Heart left ventricle (tissue), 16 donors: ENCODE measurements around the gene CMC1. TPM values are rescaled to one million over a fixed set of nuclear protein-coding genes. Genes with fewer than 3 reads are reported as not detected.

Source experiments
- ATAC-seq, 4 donors: fragments of 200-7000 bp; cut with Tn5 transposase; one replicate each; pipeline ENCODE4 v1.9.1; 2020 to 2022; ENCODE audit warnings: moderate library complexity in 4 of 4, mild to moderate bottlenecking in 3 of 4, moderate number of reproducible peaks in 1 of 4
- DNase-seq, 5 donors: peaks; one replicate each; pipeline ENCODE4 v3.0.0-alpha.2; 2020
- H3K27ac ChIP-seq, 12 donors: fragments of 200-600 bp; sonication (generic) in 4 of 12; one replicate each; pipeline versions ENCODE4 v1.5.0 to v1.8.0; 2016 to 2022; ENCODE audit warnings: mild to moderate bottlenecking in 2 of 12
- H3K27me3 ChIP-seq, 9 donors: fragments of 200-600 bp; sonication (generic) in 2 of 9; one replicate each; pipeline versions ENCODE4 v1.5.1 to v1.8.0; 2016 to 2022; ENCODE audit warnings: mild to moderate bottlenecking in 3 of 9
- H3K36me3 ChIP-seq, 9 donors: fragments of 200-600 bp; sonication (generic) in 2 of 9; one replicate each; pipeline versions ENCODE4 v1.5.0 to v1.8.0; 2018 to 2022; ENCODE audit warnings: mild to moderate bottlenecking in 2 of 9
- H3K4me1 ChIP-seq, 12 donors: fragments of 200-600 bp; sonication (generic) in 4 of 12; one replicate each; pipeline versions ENCODE4 v1.5.0 to v1.8.0; 2016 to 2022; ENCODE audit warnings: mild to moderate bottlenecking in 3 of 12
- H3K4me3 ChIP-seq, 12 donors: fragments of 200-600 bp; sonication (generic) in 4 of 12; one replicate each; pipeline versions ENCODE4 v1.5.0 to v1.8.0; 2017 to 2022; ENCODE audit warnings: mild to moderate bottlenecking in 9 of 12, moderate library complexity in 4 of 12
- H3K9me3 ChIP-seq, 12 donors: fragments of 200-600 bp; sonication (generic) in 4 of 12; one replicate each; pipeline versions ENCODE4 v1.5.0 to v1.8.0; 2016 to 2022; ENCODE audit warnings: mild to moderate bottlenecking in 1 of 12
- CTCF ChIP-seq, 12 donors: fragments of 200-600 bp; sonication (generic) in 4 of 12; IDR thresholded peaks; one replicate each; pipeline versions ENCODE4 v1.5.0 to v1.8.0; 2018 to 2022; ENCODE audit warnings: antibody characterized with exemption in 12 of 12, mild to moderate bottlenecking in 5 of 12
- POLR2A ChIP-seq, 2 donors: fragments of 450-650 bp; IDR thresholded peaks; one replicate each; pipeline ENCODE4 v1.6.1; 2017; ENCODE audit warnings: antibody characterized with exemption in 2 of 2, mild to moderate bottlenecking in 2 of 2, moderate library complexity in 2 of 2
- WGBS, 4 donors: extraction: QIAGEN DNeasy Blood & Tissue Kit in 2 of 4; methylation state at CpG; one replicate each; pipeline versions ENCODE4 v1.1.5 to v1.1.7; 2013 to 2018; 5-methylcytosine and 5-hydroxymethylcytosine counted together
- intact Hi-C, 10 donors: fragments of 100-400 bp; cut with DNase I; formaldehyde crosslinking; loops; one replicate each; pipeline versions ENCODE4 v1.11.1 to v1.14.2; 2022
- polyA plus RNA-seq, 2 donors: library from polyadenylated mRNA; stranded (reverse); fragments of 200-250 nt; gene quantifications; one replicate each; pipeline ENCODE4 v1.2.3, GENCODE V29; 2013
- total RNA-seq, 9 donors: library from RNA; depleted of rRNA in 2 of 9; stranded (reverse); fragments of >200 nt in 2 of 9; fragmentation: NEBNext Ultra II Directional in 3 of 9; extraction: Animal tissue kit (Norgen Biotek cat#: 25700) in 3 of 9; gene quantifications; one replicate each; pipeline versions ENCODE4 v1.1.0 to v1.2.4, GENCODE V29; 2016 to 2023
- donor health status: ischemic (EF 13 %, LVEDD 7.1; RV severe dilation, severe dysfunction).
- donor health status: healthy with polysubstance abuse.
- donor health status: DM: no; HTN: yes; CAD: no.
- donor health status: DM: no; HTN: no; CAD: no.
- donor health status: ischemic (EF 25% LVEDD 6.9; RV normal size, moderate dysfunction).
- donor health status: ischemic (EF 25% LVEDD 5.7; RV mildly dilated, moderate dysfunction).
- donor health status: healthy.
- donor health status: DM: yes; HTN: yes; CAD: no.
- donor health status: ischemic (EF 35%, LVEDD 5.7; RV mildly dilated, moderate dysfunction).
- donor health status: nonischemic (EF 11% LVEDD 7.7; RV severe dilation, severe dysfunction).
- donor health status: DM: yes; HTN: yes; CAD: no.
- donor health status: PGD.
- donor health status: ischemic (EF 29% LVEDD 5.4; RV normal size, mild dysfunction).
- donor health status: nonischemic (EF 23%, LVEDD 6.1; RV moderate dilation, normal function).

CMC1 gene
- total and polyA plus RNA-seq, 11 donors, result 14.9 to 106 (median 27.6) TPM

GRCh38 chr3:28215407-28215806 is 26.0 kb upstream of the CMC1 start:
- TF ChIP-seq CTCF (IDR thresholded peaks at IDR 0.05) (no peak), POLR2A (IDR thresholded peaks at IDR 0.05) (no peak)
- intact Hi-C loops, result no loop called here
- DNase-seq (no peak), ATAC-seq (no peak)
- Histone ChIP-seq H3K27ac (no peak overlapping the region), H3K9me3 (peaks cover 0 to 41% (median 12%) of the 10 kb centered on the region in 12 donors), H3K4me1 (no peaks in the 10 kb centered on the region), H3K4me3 (no peak overlapping the region), H3K36me3 (no peaks in the 10 kb centered on the region), H3K27me3 (no peaks in the 10 kb centered on the region)
- WGBS, 4 donors, result 85 to 89% (median 88%) methylated on average over 3 of the region's 3 CpGs

GRCh38 chr3:28218071-28218916 is 23.1 kb upstream of the CMC1 start:
- 83 to 88% (median 87%) methylated on average over 3 of the region's 3 CpGs for WGBS, 4 donors
- no peaks in the 10 kb centered on the region for H3K36me3 ChIP-seq
- H3K27me3 ChIP-seq, result no peaks in the 10 kb centered on the region
- no peaks in the 10 kb centered on the region for H3K4me1 ChIP-seq
- intact Hi-C loops, result no loop called here
- DNase-seq (no peak), ATAC-seq (no peak)
- H3K4me3 ChIP-seq, result no peak overlapping the region
- TF ChIP-seq CTCF (IDR thresholded peaks at IDR 0.05) (no peak), POLR2A (IDR thresholded peaks at IDR 0.05) (no peak)
- peaks cover 0 to 36% (median 8%) of the 10 kb centered on the region in 12 donors for H3K9me3 ChIP-seq
- no peak overlapping the region for H3K27ac ChIP-seq

- ATAC-seq, result no peak
- H3K4me1 ChIP-seq, result no peaks in the 10 kb centered on the region
- no peak overlapping the region for H3K27ac ChIP-seq
- H3K36me3 ChIP-seq, result no peaks in the 10 kb centered on the region
- H3K27me3 ChIP-seq, result no peaks in the 10 kb centered on the region
- peaks cover 0 to 30% (median 6%) of the 10 kb centered on the region in 12 donors for H3K9me3 ChIP-seq
- H3K4me3 ChIP-seq, result no peak overlapping the region
- TF ChIP-seq POLR2A (IDR thresholded peaks at IDR 0.05) (no peak), CTCF (IDR thresholded peaks at IDR 0.05) (no peak)
- intact Hi-C loops, result no loop called here
- no peak for DNase-seq
Measured at GRCh38 chr3:28218917-28219198, 22.6 kb upstream of the CMC1 start.

- ATAC-seq (no peak), DNase-seq (no peak)
- WGBS, 4 donors, result 85 to 90% (median 87%) methylated on average over 4 of the region's 4 CpGs
- H3K27ac ChIP-seq, result no peak overlapping the region
- no peaks in the 10 kb centered on the region for H3K36me3 ChIP-seq
- intact Hi-C loops, result no loop called here
- TF ChIP-seq CTCF (IDR thresholded peaks at IDR 0.05), result no peak
- no peak for TF ChIP-seq POLR2A (IDR thresholded peaks at IDR 0.05)
- no peak overlapping the region for H3K4me3 ChIP-seq
- H3K9me3 ChIP-seq, result peaks cover 0 to 2% (median 0%) of the 10 kb centered on the region in 12 donors
- H3K27me3 ChIP-seq, result no peaks in the 10 kb centered on the region
- H3K4me1 ChIP-seq, result no peaks in the 10 kb centered on the region
Measured at GRCh38 chr3:28224430-28224829, 17.0 kb upstream of the CMC1 start.
